Osteoblast (primary cell): ENCODE results near the gene MAP3K14. TPM values are rescaled to one million over a fixed set of nuclear protein-coding genes. Genes with fewer than 3 reads are reported as not detected.

ENCODE experiments used
- DNase-seq: peaks from one replicate; pipeline ENCODE4 v3.0.0; 2011; ENCODE audit warnings: low spot score, mixed read lengths; ENCODE audit not compliant: insufficient read length; ENCODE audit errors: missing footprints
- H2AFZ ChIP-seq: 2 replicates; pipeline ENCODE4 v1.6.0; 2011; ENCODE audit warnings: mild to moderate bottlenecking, low read length
- H3K27ac ChIP-seq: 2 replicates; pipeline ENCODE4 v1.5.1; 2011; ENCODE audit warnings: mild to moderate bottlenecking, low read depth, low read length, moderate library complexity
- H3K27me3 ChIP-seq: 2 replicates; pipeline ENCODE4 v1.6.0; 2012; ENCODE audit warnings: mild to moderate bottlenecking, control low read depth, inconsistent platforms, low read length, moderate library complexity; ENCODE audit not compliant: insufficient read depth
- H3K36me3 ChIP-seq: 2 replicates; pipeline ENCODE4 v1.5.1; 2011; ENCODE audit warnings: mild to moderate bottlenecking, low read length, control low read depth, moderate library complexity; ENCODE audit not compliant: insufficient read depth
- H3K4me1 ChIP-seq: 2 replicates; pipeline ENCODE4 v1.5.1; 2011; ENCODE audit warnings: mild to moderate bottlenecking, low read length, control low read depth, moderate library complexity; ENCODE audit not compliant: insufficient read depth
- H3K4me2 ChIP-seq: 2 replicates; pipeline ENCODE4 v1.6.0; 2011; ENCODE audit warnings: mild to moderate bottlenecking, low read length; ENCODE audit not compliant: insufficient read depth
- H3K4me3 ChIP-seq: fragments of 200-600 bp; sonication (generic); 3 replicates; pipeline ENCODE4 v1.5.1; 2012; ENCODE audit warnings: mild to moderate bottlenecking, low read length, inconsistent platforms; ENCODE audit not compliant: insufficient read depth
- H3K79me2 ChIP-seq: 2 replicates; pipeline ENCODE4 v1.6.0; 2012; ENCODE audit warnings: mild to moderate bottlenecking, low read length, control low read depth, inconsistent platforms; ENCODE audit not compliant: insufficient read depth
- H3K9me3 ChIP-seq: 2 replicates; pipeline ENCODE4 v1.5.1; 2011; ENCODE audit warnings: low read depth, low read length, control low read depth
- H4K20me1 ChIP-seq: 2 replicates; pipeline ENCODE4 v1.6.0; 2012; ENCODE audit warnings: mild to moderate bottlenecking, low read length, control low read depth; ENCODE audit not compliant: insufficient read depth
- total RNA-seq: library from RNA; depleted of rRNA; stranded (reverse); fragments of >200 nt; gene quantifications from 2 replicates; pipeline ENCODE4 v1.2.3, GENCODE V29; 2012
- TF ChIP-seq, protein P1 (sequence below): IDR thresholded peaks from 2 replicates; pipeline ENCODE4 v1.5.1; 2011; ENCODE audit warnings: mild to moderate bottlenecking, low read depth, low read length, moderate library complexity; ENCODE audit errors: extremely low read depth

Gene MAP3K14
- total RNA-seq, 1 donor, result 3.6 TPM

DNA sequence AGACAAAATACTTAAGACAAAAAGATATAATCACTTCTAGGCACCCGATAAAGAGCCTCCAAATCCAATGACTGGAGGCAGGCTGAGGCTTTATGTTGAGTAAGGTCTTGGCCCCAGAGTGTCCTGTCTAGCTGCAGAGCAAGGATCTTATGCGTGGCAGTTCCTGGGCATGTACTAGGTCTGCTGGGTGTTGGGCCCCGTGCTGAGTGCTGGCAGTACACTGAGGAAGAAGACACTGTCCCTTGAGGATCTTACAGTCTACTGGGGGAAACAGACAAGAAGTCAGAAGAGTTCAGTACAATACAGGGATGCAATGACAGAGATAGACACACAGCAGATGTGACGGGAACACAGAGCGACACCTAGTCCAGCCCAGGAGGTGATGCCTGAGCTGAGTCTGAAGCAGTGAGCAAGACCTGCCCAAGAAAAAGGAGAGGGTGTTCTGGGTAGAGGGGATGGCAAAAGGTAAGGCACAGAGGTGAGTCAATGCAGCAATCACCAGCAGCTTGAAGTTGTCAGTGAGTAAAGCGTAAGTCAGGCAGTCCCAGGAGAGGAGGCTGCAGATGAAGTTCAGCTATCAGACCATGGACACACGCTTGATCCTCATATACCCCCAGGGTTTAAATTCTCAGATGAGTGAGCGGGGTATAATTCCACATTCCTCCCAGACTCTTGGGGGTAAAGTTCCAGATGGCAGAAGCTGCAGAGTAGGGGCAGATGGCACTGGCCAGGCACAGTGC, 18.1 kb downstream of the MAP3K14 start:
- Histone ChIP-seq H3K4me2 (no peak overlapping the region), H3K27ac (peak overlapping the region; percentile 56), H3K79me2 (peaks cover 78% of the 10 kb centered on the region), H3K36me3 (peaks cover 9% of the 10 kb centered on the region), H2AFZ (no peak overlapping the region), H4K20me1 (peaks cover 62% of the 10 kb centered on the region), H3K27me3 (no peaks in the 10 kb centered on the region), H3K4me1 (peaks cover 50% of the 10 kb centered on the region), H3K9me3 (no peaks in the 10 kb centered on the region), H3K4me3 (no peak overlapping the region)
- DNase-seq, result peak; percentile 42
- TF ChIP-seq, protein P1, sequence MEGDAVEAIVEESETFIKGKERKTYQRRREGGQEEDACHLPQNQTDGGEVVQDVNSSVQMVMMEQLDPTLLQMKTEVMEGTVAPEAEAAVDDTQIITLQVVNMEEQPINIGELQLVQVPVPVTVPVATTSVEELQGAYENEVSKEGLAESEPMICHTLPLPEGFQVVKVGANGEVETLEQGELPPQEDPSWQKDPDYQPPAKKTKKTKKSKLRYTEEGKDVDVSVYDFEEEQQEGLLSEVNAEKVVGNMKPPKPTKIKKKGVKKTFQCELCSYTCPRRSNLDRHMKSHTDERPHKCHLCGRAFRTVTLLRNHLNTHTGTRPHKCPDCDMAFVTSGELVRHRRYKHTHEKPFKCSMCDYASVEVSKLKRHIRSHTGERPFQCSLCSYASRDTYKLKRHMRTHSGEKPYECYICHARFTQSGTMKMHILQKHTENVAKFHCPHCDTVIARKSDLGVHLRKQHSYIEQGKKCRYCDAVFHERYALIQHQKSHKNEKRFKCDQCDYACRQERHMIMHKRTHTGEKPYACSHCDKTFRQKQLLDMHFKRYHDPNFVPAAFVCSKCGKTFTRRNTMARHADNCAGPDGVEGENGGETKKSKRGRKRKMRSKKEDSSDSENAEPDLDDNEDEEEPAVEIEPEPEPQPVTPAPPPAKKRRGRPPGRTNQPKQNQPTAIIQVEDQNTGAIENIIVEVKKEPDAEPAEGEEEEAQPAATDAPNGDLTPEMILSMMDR, result no peak

DNA sequence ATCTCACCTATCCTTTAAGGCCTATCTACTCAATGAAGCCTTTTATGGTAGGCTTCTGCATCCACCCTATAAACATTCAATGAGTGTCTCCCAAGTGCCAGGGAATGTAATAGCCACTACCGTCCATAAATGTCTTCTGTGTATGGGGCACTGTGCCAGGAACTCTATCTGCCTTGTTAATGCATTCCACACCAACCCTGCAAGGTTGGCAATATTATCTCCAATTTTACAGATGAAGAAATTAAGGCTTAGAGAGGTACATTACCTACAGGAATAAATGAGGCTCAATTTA, 20.0 kb downstream of the MAP3K14 start:
- Histone ChIP-seq H3K4me3 (no peak overlapping the region), H3K4me2 (no peak overlapping the region), H2AFZ (no peak overlapping the region), H3K4me1 (peaks cover 57% of the 10 kb centered on the region), H4K20me1 (peaks cover 74% of the 10 kb centered on the region), H3K27ac (no peak overlapping the region), H3K27me3 (no peaks in the 10 kb centered on the region), H3K79me2 (peaks cover 76% of the 10 kb centered on the region), H3K36me3 (peaks cover 13% of the 10 kb centered on the region), H3K9me3 (no peaks in the 10 kb centered on the region)
- no peak for DNase-seq
- TF ChIP-seq, protein P1, result no peak

DNA sequence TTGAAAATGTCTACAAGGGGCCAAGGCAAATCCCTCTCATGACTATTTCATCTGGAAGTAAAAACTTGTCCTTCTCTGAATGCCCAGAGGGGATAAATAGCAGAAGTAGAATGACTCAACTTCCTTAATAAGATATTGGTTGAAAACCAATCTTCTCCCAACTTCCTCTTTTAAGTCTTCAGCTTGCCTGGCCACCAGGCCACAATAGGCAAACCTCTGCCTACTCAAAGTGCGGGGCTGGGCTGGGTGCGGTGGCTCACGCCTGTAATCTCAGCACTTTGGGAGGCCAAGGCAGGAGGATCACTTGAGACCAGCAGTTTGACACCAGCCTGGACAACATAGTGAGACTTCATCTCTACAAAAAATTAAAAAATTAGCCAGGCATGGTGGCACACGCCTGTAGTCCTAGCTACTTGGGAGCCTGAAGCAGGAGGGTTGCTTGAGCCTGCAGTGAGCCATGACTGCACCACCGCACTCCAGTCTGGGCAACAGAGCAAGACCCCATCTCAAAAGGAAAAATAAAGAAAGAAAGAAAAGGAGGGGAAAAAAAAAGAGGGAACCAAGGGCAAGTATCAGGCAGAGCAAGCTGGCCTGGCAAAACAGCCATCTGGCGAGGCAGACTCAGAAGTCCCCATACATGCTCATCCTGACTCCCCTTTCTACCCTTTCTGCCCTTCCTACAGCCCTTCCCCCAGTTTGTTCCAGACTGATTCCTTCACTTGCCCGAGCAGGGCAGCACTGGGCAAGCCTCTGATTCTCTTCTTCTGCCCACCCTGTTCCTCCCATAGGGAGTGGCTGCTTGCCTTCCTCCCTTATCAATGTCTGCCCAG, 20.6 kb downstream of the MAP3K14 start:
- Histone ChIP-seq H3K79me2 (peaks cover 77% of the 10 kb centered on the region), H3K4me1 (peaks cover 57% of the 10 kb centered on the region), H3K9me3 (no peaks in the 10 kb centered on the region), H2AFZ (no peak overlapping the region), H3K27ac (no peak overlapping the region), H3K4me3 (no peak overlapping the region), H3K36me3 (peaks cover 19% of the 10 kb centered on the region), H3K27me3 (no peaks in the 10 kb centered on the region), H4K20me1 (peaks cover 79% of the 10 kb centered on the region), H3K4me2 (no peak overlapping the region)
- DNase-seq, result peak; percentile 91
- TF ChIP-seq, protein P1, result no peak

DNA sequence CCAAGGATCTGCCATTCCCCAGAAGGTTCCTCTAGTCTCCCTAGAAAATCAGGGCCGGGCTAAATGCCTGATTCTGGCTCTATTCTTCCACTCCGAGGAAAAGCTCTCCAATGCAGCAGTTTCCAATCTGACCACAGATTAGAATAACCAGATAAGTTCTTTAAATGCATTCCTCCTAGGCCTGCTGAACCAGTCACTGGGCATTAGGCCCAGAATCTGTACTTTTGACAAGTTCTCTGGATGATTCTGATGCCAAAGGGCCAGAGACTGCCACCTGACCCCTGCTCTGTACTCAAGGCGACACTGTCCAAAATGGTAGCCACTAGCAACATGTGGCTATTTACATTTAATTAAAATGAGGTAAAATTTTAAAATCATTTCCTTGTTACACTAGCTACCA, 22.3 kb downstream of the MAP3K14 start:
- Histone ChIP-seq H3K27ac (peak overlapping the region; percentile 86), H3K27me3 (no peaks in the 10 kb centered on the region), H2AFZ (no peak overlapping the region), H3K4me2 (peak overlapping the region; percentile 49), H3K79me2 (peaks cover 79% of the 10 kb centered on the region), H3K4me3 (no peak overlapping the region), H3K4me1 (peaks cover 57% of the 10 kb centered on the region), H3K36me3 (peaks cover 36% of the 10 kb centered on the region), H4K20me1 (peaks cover 83% of the 10 kb centered on the region), H3K9me3 (no peaks in the 10 kb centered on the region)
- DNase-seq, result peak; percentile 90
- TF ChIP-seq, protein P1, result no peak
